ENCODE measurements around the gene TWIST2. TPM values are rescaled to one million over a fixed set of nuclear protein-coding genes. Genes with fewer than 3 reads are reported as not detected.

Gene TWIST2
- total RNA-seq, 1 donor = 9.4 TPM

GRCh38 chr2:238916875-238917590 is 69.1 kb downstream of the TWIST2 start:
- no peaks in the 10 kb centered on the region for H4K20me1 ChIP-seq (ENCODE audit: insufficient read depth, low read length)
- no peak for TF ChIP-seq CTCF (IDR thresholded peaks at IDR 0.05; ENCODE audit: extremely low read depth, low read depth, low read length)
- no peak overlapping the region for H3K4me2 ChIP-seq (ENCODE audit: insufficient read depth, low read length)
- H3K79me2 ChIP-seq (ENCODE audit: insufficient read depth, low read length) = no peaks in the 10 kb centered on the region
- no peak overlapping the region for H3K27ac ChIP-seq (ENCODE audit: low read depth, low read length)
- no peaks in the 10 kb centered on the region for H3K27me3 ChIP-seq (ENCODE audit: insufficient read depth, low read length)
- DNase-seq (ENCODE audit: insufficient read length, low spot score, missing footprints) = peak; percentile 62
- no peaks in the 10 kb centered on the region for H3K9me3 ChIP-seq (ENCODE audit: low read depth, low read length)
- peaks cover 11% of the 10 kb centered on the region for H3K4me1 ChIP-seq (ENCODE audit: insufficient read depth, low read length)
- no peaks in the 10 kb centered on the region for H3K36me3 ChIP-seq (ENCODE audit: insufficient read depth, low read length)
- no peak overlapping the region for H2AFZ ChIP-seq (ENCODE audit: low read length)
- H3K4me3 ChIP-seq (ENCODE audit: insufficient read depth, low read length) = no peak overlapping the region

GRCh38 chr2:238919307-238919706 is 71.4 kb downstream of the TWIST2 start:
- Histone ChIP-seq H2AFZ (ENCODE audit: low read length) (no peak overlapping the region), H3K27ac (ENCODE audit: low read depth, low read length) (no peak overlapping the region), H3K27me3 (ENCODE audit: insufficient read depth, low read length) (no peaks in the 10 kb centered on the region), H3K4me3 (ENCODE audit: insufficient read depth, low read length) (no peak overlapping the region), H4K20me1 (ENCODE audit: insufficient read depth, low read length) (no peaks in the 10 kb centered on the region), H3K4me1 (ENCODE audit: insufficient read depth, low read length) (peaks cover 7% of the 10 kb centered on the region), H3K79me2 (ENCODE audit: insufficient read depth, low read length) (no peaks in the 10 kb centered on the region), H3K36me3 (ENCODE audit: insufficient read depth, low read length) (no peaks in the 10 kb centered on the region), H3K9me3 (ENCODE audit: low read depth, low read length) (no peaks in the 10 kb centered on the region), H3K4me2 (ENCODE audit: insufficient read depth, low read length) (no peak overlapping the region)
- DNase-seq (ENCODE audit: insufficient read length, low spot score, missing footprints) = no peak
- TF ChIP-seq CTCF (IDR thresholded peaks at IDR 0.05; ENCODE audit: extremely low read depth, low read depth, low read length) = no peak

GRCh38 chr2:238920053-238920452 is 72.2 kb downstream of the TWIST2 start:
- Histone ChIP-seq H3K36me3 (ENCODE audit: insufficient read depth, low read length) (no peaks in the 10 kb centered on the region), H3K4me1 (ENCODE audit: insufficient read depth, low read length) (no peaks in the 10 kb centered on the region), H4K20me1 (ENCODE audit: insufficient read depth, low read length) (no peaks in the 10 kb centered on the region), H3K9me3 (ENCODE audit: low read depth, low read length) (no peaks in the 10 kb centered on the region), H3K79me2 (ENCODE audit: insufficient read depth, low read length) (no peaks in the 10 kb centered on the region), H3K4me2 (ENCODE audit: insufficient read depth, low read length) (no peak overlapping the region), H3K4me3 (ENCODE audit: insufficient read depth, low read length) (no peak overlapping the region), H3K27ac (ENCODE audit: low read depth, low read length) (no peak overlapping the region), H2AFZ (ENCODE audit: low read length) (no peak overlapping the region), H3K27me3 (ENCODE audit: insufficient read depth, low read length) (peaks cover 3% of the 10 kb centered on the region)
- no peak for TF ChIP-seq CTCF (IDR thresholded peaks at IDR 0.05; ENCODE audit: extremely low read depth, low read depth, low read length)
- peak; percentile 72 for DNase-seq (ENCODE audit: insufficient read length, low spot score, missing footprints)

- Histone ChIP-seq H3K79me2 (ENCODE audit: insufficient read depth, low read length) (no peaks in the 10 kb centered on the region), H4K20me1 (ENCODE audit: insufficient read depth, low read length) (no peaks in the 10 kb centered on the region), H3K27ac (ENCODE audit: low read depth, low read length) (no peak overlapping the region), H3K4me3 (ENCODE audit: insufficient read depth, low read length) (no peak overlapping the region), H3K27me3 (ENCODE audit: insufficient read depth, low read length) (peaks cover 3% of the 10 kb centered on the region), H2AFZ (ENCODE audit: low read length) (no peak overlapping the region), H3K4me2 (ENCODE audit: insufficient read depth, low read length) (no peak overlapping the region), H3K4me1 (ENCODE audit: insufficient read depth, low read length) (no peaks in the 10 kb centered on the region), H3K9me3 (ENCODE audit: low read depth, low read length) (no peaks in the 10 kb centered on the region), H3K36me3 (ENCODE audit: insufficient read depth, low read length) (no peaks in the 10 kb centered on the region)
- TF ChIP-seq CTCF (IDR thresholded peaks at IDR 0.05; ENCODE audit: extremely low read depth, low read depth, low read length) = no peak
- DNase-seq (ENCODE audit: insufficient read length, low spot score, missing footprints) = peak; percentile 50
Observed at GRCh38 chr2:238920601-238921001, 72.7 kb downstream of the TWIST2 start.
